GM12875 (cell line): ENCODE results near the gene SOX10.

ENCODE experiments used
- H3K4me3 ChIP-seq: one replicate; pipeline ENCODE4 v1.5.1; 2011; ENCODE audit warnings: low read depth, low read length, control low read depth
- TF ChIP-seq, protein P1 (sequence below): IDR thresholded peaks from 2 replicates; pipeline ENCODE4 v1.5.1; 2011; ENCODE audit warnings: low read depth, mild to moderate bottlenecking, control low read depth, inconsistent platforms, low read length, moderate library complexity, borderline replicate concordance; ENCODE audit not compliant: insufficient read depth

The SOX10 gene

DNA sequence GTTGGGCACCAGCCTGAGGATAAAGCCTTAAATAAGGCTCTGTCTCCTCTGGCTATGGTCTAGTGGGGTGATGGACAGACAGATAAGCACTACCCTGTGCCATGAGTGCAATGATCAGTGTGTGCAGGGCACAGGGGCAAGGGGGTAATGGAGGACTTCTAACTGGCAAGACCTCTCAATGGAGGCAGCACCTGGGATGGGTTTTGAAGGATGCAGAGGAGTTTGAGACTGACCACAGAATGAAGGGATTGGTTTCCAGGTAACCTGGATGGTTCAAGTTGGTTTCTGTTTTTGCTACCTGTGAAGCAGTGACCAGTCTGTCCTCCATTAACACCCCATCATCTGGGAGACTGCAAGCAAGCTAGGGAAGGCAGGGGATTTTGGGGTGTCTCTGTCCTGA is 45.0 kb upstream of the SOX10 start:
- H3K4me3 ChIP-seq = no peak overlapping the region
- TF ChIP-seq, protein P1, sequence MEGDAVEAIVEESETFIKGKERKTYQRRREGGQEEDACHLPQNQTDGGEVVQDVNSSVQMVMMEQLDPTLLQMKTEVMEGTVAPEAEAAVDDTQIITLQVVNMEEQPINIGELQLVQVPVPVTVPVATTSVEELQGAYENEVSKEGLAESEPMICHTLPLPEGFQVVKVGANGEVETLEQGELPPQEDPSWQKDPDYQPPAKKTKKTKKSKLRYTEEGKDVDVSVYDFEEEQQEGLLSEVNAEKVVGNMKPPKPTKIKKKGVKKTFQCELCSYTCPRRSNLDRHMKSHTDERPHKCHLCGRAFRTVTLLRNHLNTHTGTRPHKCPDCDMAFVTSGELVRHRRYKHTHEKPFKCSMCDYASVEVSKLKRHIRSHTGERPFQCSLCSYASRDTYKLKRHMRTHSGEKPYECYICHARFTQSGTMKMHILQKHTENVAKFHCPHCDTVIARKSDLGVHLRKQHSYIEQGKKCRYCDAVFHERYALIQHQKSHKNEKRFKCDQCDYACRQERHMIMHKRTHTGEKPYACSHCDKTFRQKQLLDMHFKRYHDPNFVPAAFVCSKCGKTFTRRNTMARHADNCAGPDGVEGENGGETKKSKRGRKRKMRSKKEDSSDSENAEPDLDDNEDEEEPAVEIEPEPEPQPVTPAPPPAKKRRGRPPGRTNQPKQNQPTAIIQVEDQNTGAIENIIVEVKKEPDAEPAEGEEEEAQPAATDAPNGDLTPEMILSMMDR = no peak

DNA sequence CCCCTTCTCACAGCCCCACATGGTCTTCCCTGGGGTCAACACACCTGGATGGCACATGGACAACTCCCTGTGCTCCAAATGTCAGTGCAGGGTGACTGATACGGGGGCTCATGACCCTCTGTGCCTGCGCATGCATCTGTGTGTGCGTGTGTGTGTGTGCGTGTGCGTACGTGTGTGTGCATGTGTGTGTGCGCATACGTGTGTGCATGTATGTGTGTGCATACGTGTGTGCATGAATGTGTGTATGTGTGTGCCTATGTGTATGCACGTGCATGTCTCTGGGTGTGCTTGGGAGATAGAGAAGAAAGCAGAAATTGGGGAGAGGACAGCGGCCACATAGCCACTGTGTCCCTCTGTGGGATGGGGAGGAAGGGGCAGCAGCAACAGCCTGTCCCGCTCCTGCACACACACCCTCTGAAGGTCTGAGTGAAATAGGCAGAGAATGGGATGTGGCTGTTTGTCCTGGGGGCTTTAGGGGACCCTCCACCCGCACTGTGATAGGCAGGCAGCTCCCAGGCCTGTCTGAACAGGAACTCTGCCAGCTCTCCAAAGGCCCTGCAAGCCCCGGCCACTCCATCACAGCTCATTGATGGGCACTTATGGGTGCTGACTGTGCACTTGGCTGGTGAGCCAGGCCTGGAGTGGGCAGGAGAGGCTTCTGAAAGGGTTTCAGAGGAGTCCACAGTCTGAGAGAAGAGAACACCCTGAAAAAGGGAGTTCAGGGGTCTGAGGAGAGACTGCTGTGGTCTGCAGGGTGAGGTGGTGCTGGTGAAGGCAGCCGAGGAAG is 44.2 kb upstream of the SOX10 start:
- TF ChIP-seq, protein P1 = no peak
- no peak overlapping the region for H3K4me3 ChIP-seq

DNA sequence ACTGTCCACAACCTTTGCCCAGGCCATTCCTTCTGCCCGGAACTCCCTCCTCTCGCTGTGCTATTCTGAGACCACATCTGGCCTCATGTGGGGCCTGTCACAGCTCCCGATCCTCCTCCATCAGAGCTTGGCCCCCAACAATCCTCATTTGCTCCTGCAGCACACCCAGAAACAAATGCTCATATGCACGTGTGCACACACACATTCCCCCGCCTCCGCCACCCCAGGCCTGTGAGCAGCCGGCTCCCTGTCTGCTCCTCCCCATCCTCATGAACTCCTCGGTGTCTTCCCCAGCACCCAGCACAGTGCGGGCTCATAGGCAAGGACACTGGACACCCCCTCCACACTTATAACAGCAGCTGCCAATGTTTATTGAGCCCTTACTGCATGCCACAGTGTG is 43.1 kb upstream of the SOX10 start:
- no peak overlapping the region for H3K4me3 ChIP-seq
- TF ChIP-seq, protein P1 = no peak

DNA sequence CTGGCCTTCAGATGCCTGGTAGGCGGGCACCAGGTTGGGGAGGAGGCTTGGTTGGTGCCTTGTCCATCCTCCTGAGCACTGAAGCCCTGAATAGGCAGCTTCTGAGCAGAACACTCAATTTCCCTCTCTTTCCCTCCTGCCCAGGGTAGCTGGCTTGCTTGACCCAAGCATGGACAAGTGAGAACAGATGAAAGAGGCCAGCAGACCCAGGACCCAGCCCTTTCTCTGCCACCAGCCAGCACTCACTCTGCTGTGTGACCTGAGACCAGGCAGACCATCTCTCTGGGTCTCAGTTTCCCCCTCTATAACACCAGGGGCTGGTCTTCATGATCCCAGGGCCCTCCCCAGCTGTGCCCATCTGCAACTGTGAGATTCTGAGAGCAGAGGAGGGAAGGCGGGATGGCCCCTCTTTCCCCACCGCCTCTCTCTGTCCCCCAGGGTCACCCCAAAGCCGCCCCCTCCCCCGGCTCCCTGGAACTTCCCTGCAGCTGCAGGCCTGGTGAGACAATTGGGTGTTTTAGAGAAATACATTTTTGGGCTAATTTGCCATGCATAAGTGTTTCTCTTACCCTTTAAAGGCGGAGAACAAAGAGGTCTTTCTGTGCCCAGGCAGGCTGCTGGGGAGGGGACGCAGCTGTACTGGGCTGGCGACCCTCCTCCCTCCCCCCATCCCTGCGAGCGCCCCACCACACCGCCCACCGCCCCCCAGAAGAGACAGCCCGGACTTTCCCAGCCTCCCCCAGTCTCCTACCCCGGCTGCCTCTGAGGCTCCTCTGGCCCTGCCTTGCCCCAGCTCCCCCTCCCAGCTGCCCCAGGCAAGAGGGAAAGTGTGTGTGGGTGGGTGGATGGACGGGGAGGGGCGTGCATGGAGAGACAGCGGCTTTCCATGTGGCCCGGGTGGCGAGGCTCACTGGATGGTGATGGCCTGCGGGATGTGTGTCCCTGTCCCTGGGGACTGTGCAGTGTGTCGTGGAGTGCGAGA is 42.1 kb upstream of the SOX10 start:
- TF ChIP-seq, protein P1 = no peak
- no peak overlapping the region for H3K4me3 ChIP-seq

DNA sequence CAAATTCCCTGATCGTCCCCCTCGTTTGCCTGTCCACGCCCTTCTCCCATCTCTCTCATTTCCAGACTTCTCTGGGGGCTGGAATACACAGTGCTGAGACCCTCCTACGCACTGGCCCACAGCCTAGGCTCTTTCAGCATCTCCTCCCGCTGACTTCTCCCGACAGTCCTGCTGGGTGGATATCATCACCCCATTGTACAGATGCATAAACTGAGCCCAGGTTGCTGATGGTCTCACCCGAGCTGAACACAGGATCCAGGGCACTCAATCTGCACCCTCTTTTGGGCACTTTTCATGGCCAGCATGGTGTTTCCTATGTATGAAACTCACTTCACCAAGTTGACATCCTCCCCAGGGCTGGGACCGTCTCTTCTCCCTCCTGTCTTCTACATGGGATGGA is 41.2 kb upstream of the SOX10 start:
- no peak overlapping the region for H3K4me3 ChIP-seq
- TF ChIP-seq, protein P1 = no peak

DNA sequence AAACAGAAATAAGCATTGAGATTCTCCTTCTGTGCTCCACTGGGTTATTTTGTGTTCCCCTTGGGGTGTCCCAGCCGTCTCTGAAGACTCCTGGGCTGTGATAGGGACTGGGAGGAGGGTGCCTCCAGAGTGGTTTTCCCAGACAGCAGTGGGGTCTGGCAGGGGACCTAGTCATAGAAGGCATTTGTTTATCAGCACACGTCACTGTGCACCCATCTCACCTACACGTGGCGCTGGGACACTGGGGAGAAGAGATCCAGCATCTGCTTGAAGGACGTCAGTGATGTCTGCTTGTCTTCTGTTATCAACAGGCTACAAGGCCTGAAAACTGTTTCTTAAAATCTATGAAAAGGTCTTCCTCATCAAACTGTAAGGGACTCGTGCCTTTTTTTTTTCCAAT is 38.7 kb upstream of the SOX10 start:
- TF ChIP-seq, protein P1 = no peak
- H3K4me3 ChIP-seq = no peak overlapping the region

DNA sequence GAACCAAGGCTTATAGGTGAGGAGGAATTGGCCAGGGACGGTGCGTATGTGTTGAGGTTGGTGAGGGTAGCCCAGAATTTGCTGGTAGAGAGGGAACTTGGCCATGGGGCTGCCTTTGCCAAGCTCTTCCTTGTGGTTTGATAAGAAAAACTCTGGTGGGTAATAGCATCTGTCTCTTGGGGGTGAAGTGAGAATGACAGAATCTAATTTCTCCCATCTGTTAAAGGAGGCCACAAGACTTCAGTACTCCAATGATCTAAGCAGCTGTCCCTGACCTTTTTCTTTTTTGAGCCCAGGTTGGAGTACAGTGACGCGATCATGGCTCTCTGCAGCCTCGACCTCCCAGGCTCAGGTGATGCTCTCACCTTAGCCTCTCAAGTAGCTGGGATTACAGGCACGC is 36.9 kb upstream of the SOX10 start:
- TF ChIP-seq, protein P1 = no peak

More for the DNA sequence above, 36.9 kb upstream of the SOX10 start:
- H3K4me3 ChIP-seq = no peak overlapping the region
